Fibroblast of mammary gland (primary cell): Measurements from ENCODE around the gene GLIS1.

Source experiments
- DNase-seq: peaks from one replicate; pipeline ENCODE4 v3.0.0-alpha.2; 2010; ENCODE audit warnings: low read depth
- H3K4me3 ChIP-seq: 2 replicates; pipeline ENCODE4 v1.5.1; 2011; ENCODE audit warnings: low read depth, mild to moderate bottlenecking, low read length, moderate library complexity; ENCODE audit not compliant: control insufficient read depth
- TF ChIP-seq, protein P1 (sequence below): conservative IDR thresholded peaks from 2 replicates; pipeline ENCODE4 v1.5.1; 2011; ENCODE audit warnings: low read depth, low read length, inconsistent platforms; ENCODE audit not compliant: control insufficient read depth, insufficient read depth

GLIS1 gene

GRCh38 chr1:53467391-53467790 is 271.6 kb downstream of the GLIS1 start:
- DNase-seq = no peak
- TF ChIP-seq, protein P1, sequence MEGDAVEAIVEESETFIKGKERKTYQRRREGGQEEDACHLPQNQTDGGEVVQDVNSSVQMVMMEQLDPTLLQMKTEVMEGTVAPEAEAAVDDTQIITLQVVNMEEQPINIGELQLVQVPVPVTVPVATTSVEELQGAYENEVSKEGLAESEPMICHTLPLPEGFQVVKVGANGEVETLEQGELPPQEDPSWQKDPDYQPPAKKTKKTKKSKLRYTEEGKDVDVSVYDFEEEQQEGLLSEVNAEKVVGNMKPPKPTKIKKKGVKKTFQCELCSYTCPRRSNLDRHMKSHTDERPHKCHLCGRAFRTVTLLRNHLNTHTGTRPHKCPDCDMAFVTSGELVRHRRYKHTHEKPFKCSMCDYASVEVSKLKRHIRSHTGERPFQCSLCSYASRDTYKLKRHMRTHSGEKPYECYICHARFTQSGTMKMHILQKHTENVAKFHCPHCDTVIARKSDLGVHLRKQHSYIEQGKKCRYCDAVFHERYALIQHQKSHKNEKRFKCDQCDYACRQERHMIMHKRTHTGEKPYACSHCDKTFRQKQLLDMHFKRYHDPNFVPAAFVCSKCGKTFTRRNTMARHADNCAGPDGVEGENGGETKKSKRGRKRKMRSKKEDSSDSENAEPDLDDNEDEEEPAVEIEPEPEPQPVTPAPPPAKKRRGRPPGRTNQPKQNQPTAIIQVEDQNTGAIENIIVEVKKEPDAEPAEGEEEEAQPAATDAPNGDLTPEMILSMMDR = no peak
- H3K4me3 ChIP-seq = no peak overlapping the region

DNA sequence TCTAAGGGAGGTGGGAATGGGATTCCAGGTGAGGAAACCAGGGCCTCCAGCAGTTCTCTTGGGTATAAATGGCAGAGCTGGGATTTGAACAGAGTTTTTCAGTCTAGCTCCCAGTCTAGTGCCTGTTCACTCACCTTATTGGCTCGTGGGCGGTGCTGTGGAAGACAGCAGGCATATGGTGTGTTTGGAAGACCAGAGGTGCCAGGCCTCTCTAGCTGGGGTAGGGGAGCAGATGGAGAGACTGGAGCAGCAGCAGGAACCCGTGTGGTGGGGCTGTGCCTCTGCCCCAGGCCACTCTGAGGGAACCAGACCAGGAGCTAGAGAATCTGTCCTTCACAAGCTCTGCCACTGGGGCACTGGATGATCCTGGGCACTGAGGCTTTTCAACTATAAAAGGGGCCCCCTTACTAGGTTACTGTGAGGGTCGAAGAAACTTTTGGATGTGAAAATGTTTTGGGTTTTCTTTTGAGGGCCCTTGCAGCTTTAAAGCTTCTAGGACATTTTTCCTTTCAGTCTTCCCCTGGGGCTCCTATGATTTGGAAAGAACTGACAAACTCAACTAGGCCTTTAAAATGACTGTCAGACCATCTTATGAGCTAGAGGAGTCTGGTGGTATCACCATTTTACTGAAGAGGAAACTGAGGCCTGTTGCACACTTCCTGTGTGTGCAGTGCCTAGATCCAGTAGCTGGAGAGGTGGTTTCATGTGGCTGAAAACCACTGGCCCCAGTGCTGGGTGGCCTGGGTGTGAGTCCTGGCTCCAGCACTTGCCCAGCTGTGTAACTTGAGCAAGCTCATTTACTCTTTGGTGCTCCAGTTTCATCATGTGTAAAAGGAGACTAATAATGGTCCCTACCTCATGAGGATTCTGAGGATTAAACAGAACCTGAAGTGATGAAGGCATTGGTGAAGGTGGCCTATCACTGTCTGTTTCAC is 273.7 kb downstream of the GLIS1 start:
- no peak overlapping the region for H3K4me3 ChIP-seq
- TF ChIP-seq, protein P1 = no peak
- no peak for DNase-seq

- no peak overlapping the region for H3K4me3 ChIP-seq
- TF ChIP-seq, protein P1 = no peak
- no peak for DNase-seq
Measured at GRCh38 chr1:53463961-53464899, 274.7 kb downstream of the GLIS1 start.

- no peak overlapping the region for H3K4me3 ChIP-seq
- TF ChIP-seq, protein P1 = no peak
- no peak for DNase-seq
Measured at GRCh38 chr1:53462769-53463501, 276.0 kb downstream of the GLIS1 start.

DNA sequence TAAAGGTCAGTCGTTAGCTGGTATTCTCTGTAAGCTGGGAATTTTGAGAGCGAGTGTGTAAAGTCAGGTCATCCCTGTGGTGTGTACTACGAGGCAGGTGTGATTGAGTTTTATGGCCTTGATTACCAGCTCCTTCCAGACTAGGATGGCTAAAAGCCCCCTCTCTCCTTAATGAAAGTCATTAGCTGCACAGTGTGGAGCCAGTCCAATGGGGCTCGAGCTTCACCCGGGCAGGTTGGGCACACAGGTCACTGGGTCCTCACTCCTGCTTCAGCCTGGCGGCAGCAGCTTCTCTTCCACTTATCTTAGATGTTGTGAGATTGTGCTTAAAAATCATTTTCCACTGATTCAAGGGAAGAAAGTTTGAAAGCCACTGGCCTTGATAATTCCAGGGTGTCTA is 276.8 kb downstream of the GLIS1 start:
- TF ChIP-seq, protein P1 = no peak
- H3K4me3 ChIP-seq = no peak overlapping the region
- DNase-seq = no peak
